HG02981 (cell line): Measurements from ENCODE around the gene CEBPE.
"Not testable (repeated sequence)": the region's sequence is repeated elsewhere in the genome, so short reads cannot be mapped to it uniquely, and the experiment has no call there.

ENCODE experiments used
- ATAC-seq: cut with Tn5 transposase; IDR thresholded peaks from one replicate; pipeline ENCODE4 v1.9.1; 2021; ENCODE audit warnings: mild to moderate bottlenecking, moderate library complexity; ENCODE audit not compliant: unreplicated experiment

Gene CEBPE

GRCh38 chr14:23123419-23123818 is 4.4 kb upstream of the CEBPE start:
- no peak for ATAC-seq

DNA sequence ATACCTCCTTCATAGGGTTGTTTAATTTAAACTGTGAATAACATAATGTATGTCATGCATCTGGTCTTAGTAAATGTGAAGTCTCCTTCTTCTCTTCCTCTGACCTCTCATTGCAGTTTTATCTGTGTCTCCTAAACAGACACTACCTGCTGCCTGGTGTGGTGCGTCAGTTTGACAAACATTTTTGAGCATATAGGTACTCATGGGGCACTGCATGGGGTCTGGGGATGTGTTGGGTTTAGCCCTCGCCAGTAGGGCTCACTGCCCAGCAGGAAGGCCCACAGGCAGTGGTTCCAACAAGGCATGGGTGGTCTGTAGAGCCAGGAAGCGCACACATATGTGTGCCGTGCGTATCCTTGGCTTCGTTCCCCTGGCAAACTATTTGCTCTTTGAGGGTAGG is 3.0 kb upstream of the CEBPE start:
- ATAC-seq: no peak

- ATAC-seq: no peak
Observed at GRCh38 chr14:23121361-23121771, 2.3 kb upstream of the CEBPE start.

GRCh38 chr14:23120541-23121251 is 1.6 kb upstream of the CEBPE start:
- no peak for ATAC-seq

DNA sequence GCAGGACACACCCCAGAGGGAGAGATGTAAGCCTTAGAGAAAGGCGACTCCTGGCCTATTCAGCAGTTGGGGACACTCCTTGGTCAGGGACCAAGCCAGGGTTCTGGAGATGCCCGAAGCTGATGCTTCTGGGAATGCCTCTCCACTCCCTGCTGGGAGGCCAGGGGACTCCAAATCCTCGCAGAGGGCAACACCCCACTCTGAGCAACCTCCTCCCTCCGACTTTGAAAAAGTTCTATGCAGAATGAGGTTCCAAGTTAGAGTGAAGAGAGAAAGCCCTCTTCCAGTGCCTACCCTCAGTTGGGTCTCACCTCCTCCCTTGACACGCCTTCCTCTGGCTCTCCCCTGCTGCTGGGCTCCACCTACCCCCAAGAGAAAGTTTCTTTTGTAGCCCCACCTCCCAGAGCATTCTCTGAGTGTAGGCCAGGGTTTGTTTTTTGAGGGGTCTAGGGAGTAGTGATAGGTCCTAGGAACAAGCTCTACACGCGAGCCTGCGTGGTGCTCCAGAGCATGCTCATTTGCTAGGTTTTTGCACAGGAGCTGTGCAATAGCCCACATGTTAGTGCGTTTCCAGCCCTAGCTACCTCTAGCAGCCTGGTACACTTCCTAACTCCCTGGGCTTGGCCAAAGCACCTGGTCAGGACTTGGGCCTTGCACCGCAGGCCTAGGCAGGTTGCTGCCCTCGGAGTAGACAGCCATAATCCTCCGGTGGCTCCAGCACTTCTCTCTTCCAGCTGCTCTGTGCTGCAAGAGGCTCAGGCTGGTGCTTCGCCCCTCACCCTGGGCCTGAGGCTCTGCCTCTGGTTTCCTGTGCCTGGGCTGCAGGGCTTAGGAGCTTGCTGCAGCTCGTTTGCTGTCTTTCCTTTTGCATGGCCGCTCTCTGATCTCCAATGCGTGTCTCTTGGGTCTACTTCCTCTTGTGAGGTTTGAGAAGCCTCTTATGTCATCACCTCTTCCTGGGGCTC is 590 bp upstream of the CEBPE start:
- ATAC-seq: no peak

DNA sequence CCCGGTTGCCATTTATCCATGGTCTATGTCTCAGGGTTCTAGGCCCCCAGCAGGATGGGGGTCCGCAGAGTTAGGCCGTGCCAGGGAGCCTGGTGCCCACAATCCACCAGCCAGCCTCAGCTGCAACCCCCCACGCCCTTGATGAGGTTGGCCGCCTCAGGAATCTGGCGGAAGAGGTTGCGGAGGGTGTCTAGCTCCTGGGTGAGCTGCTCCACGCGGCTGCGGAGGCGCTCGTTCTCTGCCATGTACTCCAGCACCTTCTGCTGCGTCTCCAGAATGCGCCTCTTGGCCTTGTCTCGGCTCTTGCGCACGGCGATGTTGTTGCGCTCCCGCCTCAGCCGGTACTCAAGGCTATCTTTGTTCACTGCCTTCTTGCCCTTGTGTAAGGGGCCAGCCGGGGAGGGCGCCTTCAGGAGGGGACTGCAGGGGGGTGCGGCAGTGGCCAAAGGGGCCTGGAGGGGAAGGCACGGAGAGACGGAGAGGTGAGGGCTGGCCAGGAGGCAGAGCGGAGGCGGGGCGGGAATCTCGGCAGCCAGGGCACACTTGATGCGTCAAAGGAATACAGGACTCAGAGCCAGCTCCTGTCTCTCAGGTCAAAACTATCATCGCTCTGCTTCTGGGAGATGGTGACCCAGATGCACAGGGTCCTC is 1.6 kb downstream of the CEBPE start:
- no peak for ATAC-seq

DNA sequence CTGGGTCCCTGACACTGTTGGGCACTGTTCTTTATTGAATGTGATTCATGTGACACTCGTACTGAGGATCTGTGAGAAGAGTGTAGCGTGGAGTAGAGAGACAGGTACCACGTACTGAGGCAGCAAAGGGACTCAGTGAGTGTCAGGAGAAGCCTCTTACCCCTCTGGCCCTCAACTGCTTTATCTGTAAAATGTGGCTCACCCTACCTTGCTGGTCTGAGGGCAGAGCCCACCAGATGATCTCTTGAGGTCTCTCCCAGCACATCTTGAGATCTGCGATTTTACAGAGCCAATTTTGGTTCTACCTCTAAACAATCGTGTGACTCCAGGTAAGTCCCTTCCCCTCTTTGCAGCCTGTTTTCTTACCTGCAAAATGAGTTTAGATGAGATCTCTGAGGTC is 3.1 kb downstream of the CEBPE start:
- ATAC-seq: no peak

DNA sequence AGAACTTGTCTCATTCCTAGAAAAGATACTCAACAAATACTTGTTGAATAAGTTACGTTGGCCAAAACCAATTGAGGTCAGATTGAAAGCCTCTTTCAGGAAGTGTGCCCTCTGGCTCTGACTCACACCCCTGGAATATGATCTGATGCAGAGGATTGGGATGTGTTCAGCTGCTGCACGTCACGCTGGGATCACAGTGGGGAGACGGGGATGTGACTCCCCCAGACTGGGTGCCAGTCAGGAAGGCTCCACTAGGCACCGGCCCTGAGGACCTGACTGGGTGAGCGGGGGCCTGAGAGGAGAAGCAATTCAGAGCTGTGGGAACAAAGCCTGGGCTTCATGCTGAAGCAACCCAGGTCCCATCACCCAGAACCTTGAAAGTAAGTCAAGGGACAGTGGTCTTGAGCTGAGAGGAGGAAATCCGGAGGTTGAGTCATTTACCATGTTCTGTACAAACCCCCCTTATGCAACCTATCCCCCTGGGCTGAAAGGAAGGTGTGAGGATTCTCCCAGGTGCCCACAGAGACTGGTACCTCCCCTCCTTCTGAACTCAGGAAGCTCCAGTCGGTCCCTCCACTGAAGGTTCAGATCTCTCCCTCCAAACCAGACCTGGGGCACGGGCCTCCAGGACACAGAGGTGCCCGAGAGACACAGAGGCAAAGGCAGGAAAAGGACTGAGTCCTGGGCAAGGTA is 3.9 kb downstream of the CEBPE start:
- no peak for ATAC-seq

DNA sequence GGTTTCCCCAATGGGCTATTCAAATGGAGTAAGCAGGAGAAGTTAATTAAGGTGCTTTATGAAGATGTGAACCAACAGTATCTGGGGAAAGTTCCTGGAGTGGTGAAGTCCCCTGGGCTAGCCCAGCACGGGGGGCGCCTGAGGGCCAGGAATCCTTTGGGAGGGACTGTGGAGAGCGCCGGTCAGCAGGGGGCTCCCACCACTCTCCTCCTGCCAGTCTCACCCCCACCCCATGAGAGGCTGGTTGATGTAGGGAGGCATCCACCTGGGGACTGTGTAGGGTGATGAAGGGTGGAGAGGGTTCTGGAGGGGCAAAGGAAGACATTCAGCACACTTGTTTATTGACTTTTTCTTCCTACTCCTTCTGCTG is 4.4 kb downstream of the CEBPE start:
- no peak for ATAC-seq

- ATAC-seq: no peak
Observed at GRCh38 chr14:23114120-23114458, 5.0 kb downstream of the CEBPE start.

DNA sequence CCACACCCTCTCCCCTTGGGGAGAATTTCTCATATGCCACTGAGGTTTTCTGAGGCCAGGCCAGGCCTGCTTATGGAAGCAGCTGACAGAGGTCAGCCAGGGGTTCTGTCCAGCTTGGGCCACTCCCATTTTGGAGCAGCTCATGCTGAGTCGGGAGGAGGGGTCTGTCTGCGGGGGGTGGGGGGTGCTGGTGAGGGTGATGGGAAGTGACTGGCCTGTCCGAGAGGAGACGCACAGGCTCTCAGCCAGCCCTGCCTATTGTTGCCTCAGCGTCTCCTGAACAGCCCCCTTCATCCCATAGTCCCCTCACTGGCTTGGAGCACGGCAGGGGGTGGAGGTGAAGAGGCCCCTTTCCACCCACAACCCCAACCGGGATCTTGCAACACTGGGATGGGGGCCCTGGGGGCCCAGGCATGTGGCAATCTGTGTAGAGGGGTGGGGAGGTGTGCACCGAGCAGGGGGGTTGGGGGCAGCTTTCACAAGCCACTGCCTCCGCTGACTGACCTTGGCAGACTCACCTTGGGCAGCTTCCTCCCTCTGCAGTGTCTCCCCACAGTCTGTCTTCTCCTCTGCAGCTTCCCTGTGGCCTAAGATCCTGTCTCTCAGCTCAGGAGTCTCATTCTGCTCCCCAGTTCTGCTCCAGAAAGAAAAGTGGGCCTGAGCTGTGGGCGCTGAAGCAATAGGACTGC is 5.5 kb downstream of the CEBPE start:
- ATAC-seq: no peak

DNA sequence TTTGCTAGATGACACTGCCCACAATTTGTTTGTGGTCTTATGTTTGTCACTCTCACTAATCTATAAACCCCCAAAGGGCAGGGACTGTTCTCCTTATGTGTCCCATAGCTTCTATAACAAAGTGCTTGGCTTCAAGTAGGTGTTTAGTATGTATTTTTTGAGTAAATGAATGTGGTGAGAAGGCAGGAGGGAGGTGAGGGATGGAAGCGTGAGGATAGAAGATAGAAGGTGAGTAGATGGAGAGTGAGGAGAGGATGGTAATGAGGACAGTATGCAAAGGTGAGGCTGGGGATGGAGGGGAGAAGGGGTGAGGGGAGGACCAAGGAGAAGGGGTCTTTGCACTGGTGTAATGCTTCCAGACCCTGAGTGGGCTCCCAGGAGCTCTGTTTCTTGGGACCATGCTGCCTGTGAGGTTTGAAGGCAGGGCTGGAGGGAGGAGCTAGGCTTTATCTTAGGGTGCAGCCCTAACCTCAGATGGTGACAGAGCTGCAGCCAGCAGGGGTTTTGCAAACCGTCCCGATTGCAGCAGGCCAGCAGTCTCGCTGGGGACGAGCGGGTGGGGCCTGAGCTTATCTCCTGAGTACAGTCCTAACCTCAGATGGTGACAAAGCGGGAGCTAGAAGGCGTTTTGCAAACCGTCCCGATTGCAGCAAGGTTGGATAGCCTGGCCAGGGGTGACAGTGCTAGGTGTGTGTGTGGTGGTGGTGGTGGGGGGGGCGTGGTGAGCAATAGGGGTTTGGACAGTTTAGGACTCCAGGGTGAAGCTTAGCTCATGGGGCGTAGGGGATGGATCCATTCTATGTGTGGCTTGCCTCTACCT is 6.5 kb downstream of the CEBPE start:
- no peak for ATAC-seq

DNA sequence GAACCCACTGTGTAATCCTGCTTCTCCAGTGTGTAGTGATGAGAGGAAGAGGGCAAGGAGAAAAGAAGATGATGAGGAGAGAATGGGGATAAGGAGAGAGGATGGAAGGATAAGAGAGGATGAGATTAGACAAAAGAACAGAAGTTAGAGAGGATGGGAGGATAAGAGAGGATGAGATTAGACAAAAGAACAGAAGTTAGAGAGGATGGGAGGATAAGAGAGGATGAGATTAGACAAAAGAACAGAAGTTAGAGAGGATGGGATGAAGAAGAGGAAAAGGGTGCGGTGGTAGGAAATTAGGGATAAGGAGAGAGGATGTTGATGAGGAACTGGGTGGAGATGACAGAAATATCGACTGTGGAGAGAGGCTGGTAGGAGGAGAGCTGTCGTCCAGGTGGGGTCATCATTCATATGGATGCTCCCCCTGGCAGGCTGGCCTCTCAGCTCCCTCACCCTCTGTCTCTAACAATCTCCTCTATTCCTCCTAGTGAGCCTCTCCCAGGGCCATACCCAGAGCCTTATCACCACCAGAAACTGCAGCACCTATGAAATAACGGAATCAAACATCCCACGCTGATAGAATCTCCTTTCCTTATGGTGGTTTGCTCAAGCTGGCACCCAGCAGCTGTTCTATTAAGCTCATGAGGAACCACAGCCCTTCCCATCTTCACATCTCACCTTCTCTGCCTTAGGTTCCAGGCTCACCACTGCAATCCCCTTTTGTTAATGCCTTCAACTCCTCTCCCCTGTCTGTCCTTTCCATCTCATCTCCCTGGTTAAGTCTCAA is 8.3 kb downstream of the CEBPE start:
- no peak for ATAC-seq

DNA sequence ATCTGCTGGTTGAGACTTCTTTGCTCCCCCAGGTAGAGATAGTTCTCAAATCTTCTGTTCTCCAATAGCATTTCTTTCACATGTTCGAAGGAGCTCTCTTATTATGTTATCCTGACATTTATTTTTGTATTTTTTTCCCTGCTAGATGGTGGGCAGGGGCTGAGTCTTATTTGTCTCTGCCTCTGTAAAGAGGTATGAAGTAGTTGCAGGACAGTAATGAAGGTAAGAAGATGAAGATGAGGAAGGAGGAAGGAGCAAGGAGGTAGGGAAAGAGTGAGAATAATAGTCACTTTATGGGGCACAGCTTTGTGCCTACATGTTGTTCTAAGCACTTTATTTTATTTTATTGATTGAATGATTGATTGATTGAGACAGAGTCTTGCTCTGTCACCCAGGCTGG is 9.3 kb downstream of the CEBPE start:
- no peak for ATAC-seq

DNA sequence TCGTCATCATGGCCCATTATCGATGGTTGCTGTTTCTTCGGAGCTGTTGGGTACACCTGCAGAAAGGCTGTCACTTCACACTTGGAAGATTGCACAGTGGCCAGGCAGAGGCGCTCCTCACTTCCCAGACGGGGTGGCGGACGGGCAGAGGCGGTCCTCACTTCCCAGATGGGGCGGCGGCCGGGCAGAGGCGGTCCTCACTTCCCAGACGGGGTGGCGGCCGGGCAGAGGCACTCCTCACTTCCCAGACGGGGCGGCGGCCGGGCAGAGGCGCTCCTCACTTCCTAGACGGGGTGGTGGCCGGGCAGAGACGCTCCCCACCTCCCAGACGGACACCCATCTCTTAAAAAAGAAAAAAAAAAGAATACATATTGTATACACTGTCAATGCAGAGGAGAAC is 10.9 kb downstream of the CEBPE start:
- ATAC-seq: not testable (repeated sequence)

DNA sequence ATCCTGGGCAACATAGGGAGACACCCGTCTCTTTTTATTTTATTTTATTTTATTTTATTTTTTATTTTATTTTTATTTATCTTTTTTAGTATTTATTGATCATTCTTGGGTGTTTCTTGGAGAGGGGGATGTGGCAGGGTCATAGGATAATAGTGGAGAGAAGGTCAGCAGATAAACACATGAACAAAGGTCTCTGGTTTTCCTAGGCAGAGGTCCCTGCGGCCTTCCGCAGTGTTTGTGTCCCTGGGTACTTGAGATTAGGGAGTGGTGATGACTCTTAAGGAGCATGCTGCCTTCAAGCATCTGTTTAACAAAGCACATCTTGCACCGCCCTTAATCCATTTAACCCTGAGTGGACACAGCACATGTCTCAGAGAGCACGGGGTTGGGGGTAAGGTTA is 11.4 kb downstream of the CEBPE start:
- not testable (repeated sequence) for ATAC-seq

DNA sequence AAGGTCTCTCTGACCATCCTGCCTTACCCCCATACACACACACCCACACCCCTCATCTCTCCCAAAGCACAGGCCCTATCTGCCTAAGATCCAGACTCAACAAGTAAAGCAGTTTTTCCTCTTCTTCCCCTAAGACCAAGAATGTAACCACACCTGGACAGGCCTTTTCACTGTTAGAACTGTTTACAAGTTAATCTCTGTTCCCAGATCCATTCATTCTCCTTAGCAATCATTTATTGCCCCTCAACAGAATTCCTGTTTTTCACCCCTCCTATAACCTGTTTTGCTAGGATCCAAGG is 12.4 kb downstream of the CEBPE start:
- no peak for ATAC-seq

DNA sequence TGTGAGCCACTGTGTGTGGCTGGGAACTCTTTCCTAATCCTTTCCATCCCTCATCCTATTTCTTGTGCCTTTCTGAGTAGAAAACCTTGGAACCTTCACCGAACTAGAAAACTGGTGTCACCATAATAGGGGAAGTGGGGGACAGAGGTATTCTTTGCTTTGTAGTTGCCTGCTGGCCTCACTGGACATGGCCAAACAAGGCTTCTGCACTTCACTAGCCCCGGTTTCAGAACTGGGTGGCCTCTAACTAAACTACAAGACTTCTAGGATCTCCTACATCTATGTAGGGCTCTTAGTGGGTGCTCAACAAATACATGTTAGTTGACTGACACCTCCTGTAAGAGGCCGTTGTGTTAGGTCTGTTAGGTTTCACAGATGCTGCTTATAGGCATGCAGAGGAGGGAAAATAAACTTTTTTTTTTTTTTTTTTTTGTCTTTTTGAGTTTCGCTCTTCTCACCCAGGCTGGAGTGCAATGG is 13.7 kb downstream of the CEBPE start:
- no peak for ATAC-seq
